ENCODE data around the gene FILIP1L.

DNA sequence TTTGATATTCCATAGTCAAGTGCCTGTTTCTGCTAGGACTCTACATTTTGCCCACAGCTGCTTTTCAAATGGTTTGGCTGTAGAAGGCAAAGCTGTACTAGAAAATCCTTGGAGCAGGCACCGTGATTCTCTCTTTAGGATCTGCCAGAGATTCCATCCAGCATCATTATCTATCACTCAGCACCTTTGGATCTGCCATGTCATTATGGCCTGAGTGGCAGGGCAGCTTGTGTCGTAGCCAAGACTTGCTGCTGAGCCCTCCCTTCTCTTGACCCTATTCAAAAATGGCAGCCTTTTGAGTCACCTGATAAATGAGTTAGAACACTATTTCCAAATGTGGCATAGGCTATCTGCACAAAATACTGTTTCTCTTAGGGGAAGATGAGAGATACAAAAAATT lies 304.7 kb downstream of the FILIP1L start:
- TF ChIP-seq EGR1 (IDR thresholded peaks at IDR 0.05) (no peak), CREB1 (IDR thresholded peaks at IDR 0.05; ENCODE audit: low read depth) (no peak)
- TF ChIP-seq, protein P1, sequence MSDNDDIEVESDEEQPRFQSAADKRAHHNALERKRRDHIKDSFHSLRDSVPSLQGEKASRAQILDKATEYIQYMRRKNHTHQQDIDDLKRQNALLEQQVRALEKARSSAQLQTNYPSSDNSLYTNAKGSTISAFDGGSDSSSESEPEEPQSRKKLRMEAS (IDR thresholded peaks at IDR 0.05): no peak
